ENCODE measurements around the gene WDR89. TPM values are rescaled to one million over a fixed set of nuclear protein-coding genes. Genes with fewer than 3 reads are reported as not detected.

The WDR89 gene
- total and polyA plus RNA-seq, 9 of the 15 experiments (the other 6 are each of a cell fraction or from before 2014, with no cell fraction given): 9.3 to 25.6 (median 16.2) TPM

DNA sequence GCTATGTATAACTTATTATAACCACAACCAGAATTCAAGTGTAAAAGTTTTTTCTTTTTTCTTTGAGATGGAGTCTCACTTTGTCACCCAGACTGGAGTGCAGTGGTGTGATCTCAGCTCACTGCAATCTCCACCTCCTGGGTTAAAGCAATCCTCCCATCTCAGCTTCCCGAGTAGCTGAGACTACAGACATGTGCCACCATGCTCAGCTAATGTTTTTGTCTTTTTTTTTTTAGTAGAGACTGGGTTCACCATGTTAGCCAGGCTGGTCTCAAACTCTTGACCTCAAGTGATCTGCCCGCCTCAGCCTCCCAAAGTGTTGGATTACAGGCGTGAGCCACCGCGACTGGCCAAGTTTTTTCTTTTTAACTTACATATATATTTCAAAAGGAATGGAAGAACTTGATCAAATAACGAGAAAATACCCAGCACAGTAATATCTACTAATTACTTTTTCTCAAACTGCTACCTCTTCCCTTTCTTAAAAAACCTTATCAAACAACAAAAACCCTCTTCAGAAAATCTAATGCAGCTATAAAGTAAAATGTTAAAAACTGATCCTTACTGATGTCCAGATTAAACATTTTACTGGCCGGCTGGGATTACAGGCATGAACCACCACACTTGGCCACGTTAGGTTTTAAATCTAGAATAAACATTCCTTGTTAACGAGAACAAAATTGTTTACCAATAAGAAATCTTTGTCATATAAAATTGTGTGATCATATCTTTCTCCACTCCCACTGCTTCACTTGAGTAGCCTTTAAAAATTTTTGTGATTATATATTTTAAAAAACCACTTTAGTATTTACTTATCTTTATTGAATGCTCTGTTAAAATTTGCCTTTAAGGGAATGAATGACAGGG, 41.3 kb upstream of the WDR89 start:
- POLR2A ChIA-PET: no interaction called here
- no peaks in the 10 kb centered on the region for H3K79me2 ChIP-seq (ENCODE audit: control insufficient read depth, insufficient read depth, low read length)
- CTCF ChIA-PET (ENCODE audit: low intra/inter-chr PET ratio): no interaction called here
- no peak overlapping the region for H3K4me2 ChIP-seq (ENCODE audit: insufficient read depth, low read length)
- H3K36me3 ChIP-seq (ENCODE audit: control insufficient read depth, insufficient read depth, low read length): no peaks in the 10 kb centered on the region
- intact Hi-C loops (cut with micrococcal nuclease) (no loop called here), in situ Hi-C loops (cut with MboI) (no loop called here)
- BruUV-seq (replicated peaks): no TSS peak
- 64% methylated on average over 7 of the region's 9 CpGs for WGBS (ENCODE audit: insufficient coverage, low coverage, missing lambda C conversion rate)
- H3K4me1 ChIP-seq (replicated peaks in 1 of 2; ENCODE audit: control insufficient read depth in 2 of 2, insufficient read depth in 2 of 2, low read length in 2 of 2): no peaks in the 10 kb centered on the region; a peak in 1 of 5 replicates
- H3K4me3 ChIP-seq: no peak overlapping the region
- no peaks in the 10 kb centered on the region for H4K20me1 ChIP-seq (replicated peaks; ENCODE audit: control insufficient read depth, insufficient read depth, low read length)
- no peak for DNase-seq (ENCODE audit: extremely low read depth in 1 of 4, low spot score in 3 of 4)
- no peak overlapping the region for H3K27ac ChIP-seq (ENCODE audit: extremely low read depth, low read depth, low read length)
- H3K9ac ChIP-seq (ENCODE audit: insufficient read depth in 1 of 2, low read depth in 2 of 2, low read length in 2 of 2): no peak overlapping the region
- no peak for ATAC-seq
- H3K9me1 ChIP-seq (ENCODE audit: control insufficient read depth, insufficient read depth, low read length): no peaks in the 10 kb centered on the region
- no peak overlapping the region for H2AFZ ChIP-seq (ENCODE audit: low read depth, low read length)
- no peak for FAIRE-seq
- no peaks in the 10 kb centered on the region for H3K9me3 ChIP-seq (replicated peaks; ENCODE audit: control insufficient read depth, insufficient read depth, low read depth, low read length)
- no peaks in the 10 kb centered on the region for H3K27me3 ChIP-seq (ENCODE audit: control insufficient read depth in 2 of 2, insufficient read depth in 2 of 2, low read length in 2 of 2)
- TF ChIP-seq ZBTB9 (CRISPR knock-in tag; IDR thresholded peaks at IDR 0.05) (no peak), NFIX (CRISPR knock-in tag; IDR thresholded peaks at IDR 0.05; ENCODE audit: low read depth) (no peak), FOXP4 (CRISPR knock-in tag; IDR thresholded peaks at IDR 0.05; ENCODE audit: borderline replicate concordance) (no peak), MLLT1 (IDR thresholded peaks at IDR 0.05) (no peak), CBX1 (IDR thresholded peaks at IDR 0.05; ENCODE audit: low read depth) (no peak), ZNF197 (CRISPR knock-in tag; IDR thresholded peaks at IDR 0.05; ENCODE audit: low read depth) (no peak), HNRNPL (IDR thresholded peaks at IDR 0.05; ENCODE audit: low read depth, low read length) (no peak), POLR2G (IDR thresholded peaks at IDR 0.05; ENCODE audit: low read depth, low read length) (no peak), MED1 (CRISPR knock-in tag; IDR thresholded peaks at IDR 0.05; ENCODE audit: borderline replicate concordance) (no peak), RCOR1 (IDR thresholded peaks at IDR 0.05; ENCODE audit: borderline replicate concordance in 1 of 2, low read depth in 2 of 2, low read length in 2 of 2) (no peak), ZNF324 (CRISPR knock-in tag; IDR thresholded peaks at IDR 0.05) (no peak), ZBTB2 (IDR thresholded peaks at IDR 0.05) (no peak)
- TF ChIP-seq, protein P1, sequence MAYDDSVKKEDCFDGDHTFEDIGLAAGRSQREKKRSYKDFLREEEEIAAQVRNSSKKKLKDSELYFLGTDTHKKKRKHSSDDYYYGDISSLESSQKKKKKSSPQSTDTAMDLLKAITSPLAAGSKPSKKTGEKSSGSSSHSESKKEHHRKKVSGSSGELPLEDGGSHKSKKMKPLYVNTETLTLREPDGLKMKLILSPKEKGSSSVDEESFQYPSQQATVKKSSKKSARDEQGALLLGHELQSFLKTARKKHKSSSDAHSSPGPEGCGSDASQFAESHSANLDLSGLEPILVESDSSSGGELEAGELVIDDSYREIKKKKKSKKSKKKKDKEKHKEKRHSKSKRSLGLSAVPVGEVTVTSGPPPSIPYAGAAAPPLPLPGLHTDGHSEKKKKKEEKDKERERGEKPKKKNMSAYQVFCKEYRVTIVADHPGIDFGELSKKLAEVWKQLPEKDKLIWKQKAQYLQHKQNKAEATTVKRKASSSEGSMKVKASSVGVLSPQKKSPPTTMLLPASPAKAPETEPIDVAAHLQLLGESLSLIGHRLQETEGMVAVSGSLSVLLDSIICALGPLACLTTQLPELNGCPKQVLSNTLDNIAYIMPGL (CRISPR knock-in tag; IDR thresholded peaks at IDR 0.05): no peak
